Stimulated activated CD4-positive, alpha-beta T cell treated with anti-CD3 and anti-CD28 coated beads, Interleukin-4, amount 100 ng/mL, for 4 hours (primary cell): ENCODE data around the gene CUL4A.
"Not testable (repeated sequence)": the region's sequence is repeated elsewhere in the genome, so short reads cannot be mapped to it uniquely, and the experiment has no call there.

Experiments used
- DNase-seq, 2 experiments: peaks; one replicate each; pipeline ENCODE4 v3.0.0-alpha.2; 2020

The CUL4A gene

GRCh38 chr13:113297370-113298042 is 88.1 kb downstream of the CUL4A start:
- peak; percentile 13 to 37 for DNase-seq

- no peak for DNase-seq
These were observed 88.9 kb downstream of the CUL4A start for GRCh38 chr13:113298043-113298945.

DNA sequence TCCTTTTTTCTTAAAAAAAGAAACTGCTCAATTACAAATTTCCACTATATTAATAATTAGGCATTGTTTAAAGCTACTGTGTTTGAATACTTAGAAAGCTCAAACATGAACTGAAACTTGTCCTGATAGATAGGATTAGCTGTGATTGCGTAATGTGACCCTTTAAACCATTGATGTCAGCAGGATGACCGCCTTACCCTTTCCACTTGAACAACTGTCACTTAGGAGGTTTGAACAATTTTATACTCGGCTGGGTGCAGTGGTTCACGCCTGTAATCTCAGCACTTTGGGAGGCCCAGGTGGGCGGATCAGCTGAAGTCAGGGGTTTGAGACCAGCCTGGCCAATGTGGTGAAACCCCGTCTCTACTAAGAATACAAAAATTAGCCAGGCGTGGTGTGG is 90.5 kb downstream of the CUL4A start:
- DNase-seq: no peak

- no peak for DNase-seq
These were observed 93.6 kb downstream of the CUL4A start for GRCh38 chr13:113302986-113303385.

DNA sequence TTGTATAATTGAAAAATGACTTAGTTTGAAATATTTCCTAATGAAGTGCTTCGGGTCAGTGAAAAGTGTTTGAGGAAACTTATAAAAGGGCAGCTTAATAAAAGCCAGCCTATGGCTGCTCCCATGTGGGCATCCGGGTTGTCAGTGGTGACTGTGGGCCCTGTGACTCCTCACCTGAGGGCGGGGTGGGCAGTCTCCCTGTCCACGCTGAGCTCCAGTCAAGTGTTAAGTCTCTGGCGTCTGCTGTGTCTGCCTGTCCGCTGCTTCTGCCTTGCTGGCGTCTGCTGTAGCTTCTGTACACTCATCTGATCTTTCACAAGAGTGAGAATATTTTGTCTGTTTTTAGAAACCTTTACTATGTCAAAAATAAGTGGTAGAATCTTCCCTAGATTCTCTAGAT is 94.7 kb downstream of the CUL4A start:
- DNase-seq: no peak

GRCh38 chr13:113305208-113305607 is 95.8 kb downstream of the CUL4A start:
- no peak for DNase-seq

GRCh38 chr13:113307491-113307890 is 98.1 kb downstream of the CUL4A start:
- DNase-seq: no peak

- no peak for DNase-seq
These were observed 100.1 kb downstream of the CUL4A start for GRCh38 chr13:113309473-113309872.

DNA sequence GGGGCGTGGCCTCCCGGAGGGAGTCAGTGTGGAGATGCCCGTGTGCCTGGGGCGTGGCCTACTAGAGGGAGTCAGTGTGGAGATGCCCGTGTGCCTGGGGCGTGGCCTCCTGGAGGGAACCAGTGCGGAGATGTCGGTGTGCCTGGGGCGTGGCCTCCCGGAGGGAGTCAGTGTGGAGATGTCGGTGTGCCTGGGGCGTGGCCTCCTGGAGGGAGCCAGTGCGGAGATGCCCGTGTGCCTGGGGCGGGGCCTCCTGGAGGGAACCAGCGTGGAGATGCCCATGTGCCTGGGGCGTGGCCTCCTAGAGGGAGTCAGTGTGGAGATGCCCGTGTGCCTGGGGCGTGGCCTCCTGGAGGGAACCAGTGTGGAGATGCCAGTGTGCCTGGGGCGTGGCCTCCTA is 104.7 kb downstream of the CUL4A start:
- not testable (repeated sequence) for DNase-seq

GRCh38 chr13:113314895-113315470 is 105.6 kb downstream of the CUL4A start:
- not testable (repeated sequence) for DNase-seq

GRCh38 chr13:113315992-113316391 is 106.6 kb downstream of the CUL4A start:
- DNase-seq: no peak
